Activated CD4-positive, alpha-beta T cell treated with anti-CD3 and anti-CD28 coated beads, Interleukin-2, amount 10 ng/mL, durations not matched to agents 24 days and 14 days (primary cell): ENCODE measurements around the gene EPDR1. TPM values are rescaled to one million over a fixed set of nuclear protein-coding genes. Genes with fewer than 3 reads are reported as not detected.

Experiments used
- DNase-seq: peaks from one replicate; pipeline ENCODE4 v3.0.0; 2022
- H3K27ac Mint-ChIP-seq: one replicate; pipeline ENCODE4 v1.8.0; 2022; ENCODE audit warnings: mild to moderate bottlenecking, mixed read lengths
- H3K27me3 Mint-ChIP-seq: one replicate; pipeline ENCODE4 v1.8.0; 2022; ENCODE audit warnings: mixed read lengths
- H3K36me3 Mint-ChIP-seq: one replicate; pipeline ENCODE4 v1.8.0; 2022; ENCODE audit warnings: low read depth, mild to moderate bottlenecking, mixed read lengths
- H3K4me1 Mint-ChIP-seq: one replicate; pipeline ENCODE4 v1.8.0; 2021; ENCODE audit warnings: mixed read lengths
- H3K4me3 Mint-ChIP-seq: one replicate; pipeline ENCODE4 v1.8.0; 2022; ENCODE audit warnings: mild to moderate bottlenecking, moderate library complexity, mixed read lengths
- H3K9me3 Mint-ChIP-seq: one replicate; pipeline ENCODE4 v1.8.0; 2021; ENCODE audit warnings: mixed read lengths
- intact Hi-C: fragments of 100-400 bp; cut with micrococcal nuclease; formaldehyde crosslinking; loops from one replicate; pipeline ENCODE4 v1.15.1; 2023
- total RNA-seq: library from RNA; stranded (reverse); gene quantifications from 2 replicates; pipeline ENCODE4 v1.2.3, GENCODE V29; 2022

EPDR1 gene
- 0.36 and 0.54 TPM in 2 replicates for total RNA-seq

- Mint-ChIP-seq H3K9me3 (no peaks in the 10 kb centered on the region), H3K4me3 (peak within 1 kb of the TSS; percentile 65), H3K27ac (no peak within 1 kb of the TSS), H3K36me3 (no peaks in the 10 kb centered on the region), H3K27me3 (peaks cover 58% of the 10 kb centered on the region), H3K4me1 (peaks cover 9% of the 10 kb centered on the region)
- DNase-seq: peak; percentile 57
- intact Hi-C loops: no loop called here
These were observed at the start of gene EPDR1 for GRCh38 chr7:37920305-37920848. Gene EPDR1, plus strand, starts transcription at chr7:37920640. Its CDS starts 300 bp downstream, at chr7:37920940.

GRCh38 chr7:37882086-37882485 lies 38.4 kb upstream of the EPDR1 start:
- no peak for DNase-seq
- H3K27ac Mint-ChIP-seq: no peak overlapping the region
- H3K9me3 Mint-ChIP-seq: no peaks in the 10 kb centered on the region
- no peak overlapping the region for H3K4me3 Mint-ChIP-seq
- H3K4me1 Mint-ChIP-seq: no peaks in the 10 kb centered on the region
- peaks cover 7% of the 10 kb centered on the region for H3K27me3 Mint-ChIP-seq
- intact Hi-C loops: no loop called here
- no peaks in the 10 kb centered on the region for H3K36me3 Mint-ChIP-seq

GRCh38 chr7:37893359-37893758 lies 27.1 kb upstream of the EPDR1 start:
- no peak for DNase-seq
- Mint-ChIP-seq H3K27me3 (peaks cover 19% of the 10 kb centered on the region), H3K4me3 (no peak overlapping the region), H3K4me1 (no peaks in the 10 kb centered on the region), H3K9me3 (no peaks in the 10 kb centered on the region), H3K36me3 (no peaks in the 10 kb centered on the region), H3K27ac (no peak overlapping the region)
- intact Hi-C loops: no loop called here

- no peaks in the 10 kb centered on the region for H3K9me3 Mint-ChIP-seq
- H3K4me1 Mint-ChIP-seq: no peaks in the 10 kb centered on the region
- H3K27me3 Mint-ChIP-seq: peaks cover 18% of the 10 kb centered on the region
- no peak for DNase-seq
- H3K27ac Mint-ChIP-seq: no peak overlapping the region
- intact Hi-C loops: no loop called here
- no peak overlapping the region for H3K4me3 Mint-ChIP-seq
- no peaks in the 10 kb centered on the region for H3K36me3 Mint-ChIP-seq
These were observed 25.8 kb upstream of the EPDR1 start for GRCh38 chr7:37894671-37895070.

- Mint-ChIP-seq H3K9me3 (no peaks in the 10 kb centered on the region), H3K27ac (no peak overlapping the region), H3K4me1 (no peaks in the 10 kb centered on the region), H3K36me3 (no peaks in the 10 kb centered on the region), H3K4me3 (no peak overlapping the region), H3K27me3 (peaks cover 6% of the 10 kb centered on the region)
- DNase-seq: no peak
- intact Hi-C loops: loop anchor here (5.0 kb wide), 1 partner anchor 473 kb away; no protein-coding TSS in a partner anchor
These were observed 20.7 kb upstream of the EPDR1 start for GRCh38 chr7:37899712-37900247.

GRCh38 chr7:37901236-37901827 lies 19.1 kb upstream of the EPDR1 start:
- Mint-ChIP-seq H3K4me1 (no peaks in the 10 kb centered on the region), H3K4me3 (no peak overlapping the region), H3K27ac (peak overlapping the region; percentile 52), H3K9me3 (no peaks in the 10 kb centered on the region), H3K36me3 (no peaks in the 10 kb centered on the region), H3K27me3 (peaks cover 10% of the 10 kb centered on the region)
- no peak for DNase-seq
- intact Hi-C loops: loop anchor here (5.0 kb wide), 1 partner anchor 471 kb away; no protein-coding TSS in a partner anchor

- Mint-ChIP-seq H3K36me3 (no peaks in the 10 kb centered on the region), H3K27me3 (peaks cover 14% of the 10 kb centered on the region), H3K4me3 (no peak overlapping the region), H3K27ac (no peak overlapping the region), H3K9me3 (no peaks in the 10 kb centered on the region), H3K4me1 (no peaks in the 10 kb centered on the region)
- intact Hi-C loops: loop anchor here (5.0 kb wide), 1 partner anchor 470 kb away; no protein-coding TSS in a partner anchor
- no peak for DNase-seq
These were observed 18.4 kb upstream of the EPDR1 start for GRCh38 chr7:37901890-37902524.

- Mint-ChIP-seq H3K27me3 (peaks cover 17% of the 10 kb centered on the region), H3K4me1 (no peaks in the 10 kb centered on the region), H3K4me3 (no peak overlapping the region), H3K36me3 (no peaks in the 10 kb centered on the region), H3K27ac (no peak overlapping the region), H3K9me3 (no peaks in the 10 kb centered on the region)
- intact Hi-C loops: no loop called here
- no peak for DNase-seq
These were observed 12.1 kb upstream of the EPDR1 start for GRCh38 chr7:37908221-37908788.

- Mint-ChIP-seq H3K4me1 (peaks cover 4% of the 10 kb centered on the region), H3K27ac (no peak overlapping the region), H3K27me3 (peaks cover 29% of the 10 kb centered on the region), H3K9me3 (no peaks in the 10 kb centered on the region), H3K4me3 (no peak overlapping the region), H3K36me3 (no peaks in the 10 kb centered on the region)
- intact Hi-C loops: no loop called here
- no peak for DNase-seq
These were observed 7.7 kb upstream of the EPDR1 start for GRCh38 chr7:37912756-37913155.

GRCh38 chr7:37915438-37915837 lies 5.0 kb upstream of the EPDR1 start:
- no peaks in the 10 kb centered on the region for H3K9me3 Mint-ChIP-seq
- peaks cover 53% of the 10 kb centered on the region for H3K27me3 Mint-ChIP-seq
- intact Hi-C loops: no loop called here
- H3K4me3 Mint-ChIP-seq: no peak overlapping the region
- H3K36me3 Mint-ChIP-seq: no peaks in the 10 kb centered on the region
- no peak for DNase-seq
- H3K27ac Mint-ChIP-seq: no peak overlapping the region
- H3K4me1 Mint-ChIP-seq: peaks cover 6% of the 10 kb centered on the region

- intact Hi-C loops: no loop called here
- H3K27me3 Mint-ChIP-seq: peaks cover 55% of the 10 kb centered on the region
- peaks cover 7% of the 10 kb centered on the region for H3K4me1 Mint-ChIP-seq
- H3K36me3 Mint-ChIP-seq: no peaks in the 10 kb centered on the region
- DNase-seq: no peak
- no peaks in the 10 kb centered on the region for H3K9me3 Mint-ChIP-seq
- peak overlapping the region; percentile 45 for H3K4me3 Mint-ChIP-seq
- no peak overlapping the region for H3K27ac Mint-ChIP-seq
These were observed 4.3 kb upstream of the EPDR1 start for GRCh38 chr7:37916017-37916672.

GRCh38 chr7:37916673-37917660 lies 3.5 kb upstream of the EPDR1 start, which contains the start of gene SFRP4:
Gene SFRP4, minus strand, starts transcription at chr7:37916817. Its CDS starts 280 bp downstream, at chr7:37916537.
- DNase-seq: no peak
- Mint-ChIP-seq H3K4me3 (peak within 1 kb of the TSS; percentile 45), H3K27me3 (peaks cover 62% of the 10 kb centered on the region), H3K27ac (no peak within 1 kb of the TSS), H3K4me1 (peaks cover 8% of the 10 kb centered on the region), H3K36me3 (no peaks in the 10 kb centered on the region), H3K9me3 (no peaks in the 10 kb centered on the region)
- intact Hi-C loops: no loop called here

GRCh38 chr7:37918526-37918925 lies 1.9 kb upstream of the EPDR1 start:
- Mint-ChIP-seq H3K9me3 (no peaks in the 10 kb centered on the region), H3K27ac (no peak overlapping the region), H3K4me3 (no peak overlapping the region), H3K27me3 (peaks cover 64% of the 10 kb centered on the region), H3K36me3 (no peaks in the 10 kb centered on the region), H3K4me1 (peaks cover 9% of the 10 kb centered on the region)
- no peak for DNase-seq
- intact Hi-C loops: no loop called here
